Transverse colon (tissue), 4 donors: Measurements from ENCODE around the gene ACBD5.

Experiments used
- EP300 ChIP-seq: sonication (generic); formaldehyde crosslinking; IDR thresholded peaks from one replicate; pipeline ENCODE4 v1.6.1; 2017; ENCODE audit warnings: antibody characterized with exemption, low read depth
- POLR2A ChIP-seq: fragments of 450-650 bp; IDR thresholded peaks from one replicate; pipeline ENCODE4 v1.6.1; 2016; ENCODE audit warnings: antibody characterized with exemption, mild to moderate bottlenecking, moderate library complexity
- POLR2AphosphoS5 ChIP-seq, 3 donors: sonication (generic); formaldehyde crosslinking; IDR thresholded peaks; one replicate each; pipeline ENCODE4 v1.6.1; 2016; ENCODE audit warnings: antibody characterized with exemption in 3 of 3
- TF ChIP-seq, protein P1 (sequence below), 5 experiments: fragments of 200-600 bp in 3 of 5; fragments of 450-650 bp in 2 of 5; sonication (generic) in 3 of 5; IDR thresholded peaks; 1 replicate in 2 of 5; 2 replicates in 3 of 5; pipeline ENCODE4 v1.5.1; 2016 to 2017; ENCODE audit warnings: antibody characterized with exemption in 5 of 5, inconsistent platforms in 3 of 5, mild to moderate bottlenecking in 2 of 5, moderate library complexity in 1 of 5

DNA sequence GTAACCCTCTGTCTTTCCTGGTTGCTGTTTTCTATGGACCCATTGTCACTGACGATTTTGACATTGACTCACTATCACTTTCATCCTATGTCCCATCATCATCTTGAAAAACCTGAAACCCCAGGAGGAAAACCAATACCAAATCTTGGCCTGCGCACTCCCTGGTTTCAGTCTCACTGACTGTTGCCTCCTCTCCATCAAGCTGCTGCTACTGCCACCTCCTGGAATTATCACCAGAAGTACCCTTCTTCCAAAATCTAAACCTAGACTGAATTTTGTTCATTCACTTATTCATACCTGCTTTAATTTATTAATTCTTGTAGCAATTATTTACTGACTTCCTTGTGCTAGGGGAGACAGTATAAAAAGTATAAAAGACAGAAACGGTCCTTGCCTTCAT is 44.5 kb upstream of the ACBD5 start:
- no peak for TF ChIP-seq POLR2A
- TF ChIP-seq, protein P1, sequence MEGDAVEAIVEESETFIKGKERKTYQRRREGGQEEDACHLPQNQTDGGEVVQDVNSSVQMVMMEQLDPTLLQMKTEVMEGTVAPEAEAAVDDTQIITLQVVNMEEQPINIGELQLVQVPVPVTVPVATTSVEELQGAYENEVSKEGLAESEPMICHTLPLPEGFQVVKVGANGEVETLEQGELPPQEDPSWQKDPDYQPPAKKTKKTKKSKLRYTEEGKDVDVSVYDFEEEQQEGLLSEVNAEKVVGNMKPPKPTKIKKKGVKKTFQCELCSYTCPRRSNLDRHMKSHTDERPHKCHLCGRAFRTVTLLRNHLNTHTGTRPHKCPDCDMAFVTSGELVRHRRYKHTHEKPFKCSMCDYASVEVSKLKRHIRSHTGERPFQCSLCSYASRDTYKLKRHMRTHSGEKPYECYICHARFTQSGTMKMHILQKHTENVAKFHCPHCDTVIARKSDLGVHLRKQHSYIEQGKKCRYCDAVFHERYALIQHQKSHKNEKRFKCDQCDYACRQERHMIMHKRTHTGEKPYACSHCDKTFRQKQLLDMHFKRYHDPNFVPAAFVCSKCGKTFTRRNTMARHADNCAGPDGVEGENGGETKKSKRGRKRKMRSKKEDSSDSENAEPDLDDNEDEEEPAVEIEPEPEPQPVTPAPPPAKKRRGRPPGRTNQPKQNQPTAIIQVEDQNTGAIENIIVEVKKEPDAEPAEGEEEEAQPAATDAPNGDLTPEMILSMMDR (IDR thresholded peaks at IDR 0.05), result peak in 2 of 5 experiments; percentile 9 to 17
- no peak for TF ChIP-seq POLR2AphosphoS5 (IDR thresholded peaks at IDR 0.05)
- TF ChIP-seq EP300, result no peak
